IMR-90 (cell line): ENCODE measurements around the gene ERMARD. TPM values are rescaled to one million over a fixed set of nuclear protein-coding genes. Genes with fewer than 3 reads are reported as not detected.

Experiments
- ATAC-seq: fragments of 200-7000 bp; cut with Tn5 transposase; 2 replicates; pipeline ENCODE4 v1.9.1; 2020; ENCODE audit warnings: low read depth, mild to moderate bottlenecking, moderate library complexity
- BruUV-seq: library from RNA; stranded (reverse); fragments of 400-500 nt; replicated peaks from 2 replicates; lab custom pipeline; 2021; lab: Mats Ljungman, UMichigan
- CTCF ChIA-PET: fragments of 300-600 bp; formaldehyde crosslinking; extraction: SDS; loops from one replicate; lab custom pipeline; 2021; ENCODE audit warnings: antibody characterized with exemption; lab: Yijun Ruan, JAX
- POLR2A ChIA-PET: fragments of 300-600 bp; sonication (Branson Sonifier 250); formaldehyde crosslinking; loops from one replicate; lab custom pipeline; 2022; ENCODE audit warnings: antibody characterized with exemption; ENCODE audit not compliant: unreplicated experiment; lab: Charles Lee
- DNase-seq: peaks from one replicate; pipeline ENCODE4 v3.0.0; 2013
- H2AFZ ChIP-seq: replicated peaks from 2 replicates; pipeline ENCODE3; 2013; ENCODE audit warnings: low read length, mild to moderate bottlenecking; ENCODE audit not compliant: poor library complexity
- H2AK5ac ChIP-seq: 2 replicates; pipeline ENCODE4 v1.6.1; 2013; ENCODE audit warnings: low read depth, low read length, inconsistent platforms
- H2AK9ac ChIP-seq: replicated peaks from 2 replicates; pipeline ENCODE3; 2013; ENCODE audit warnings: mild to moderate bottlenecking, low read depth, low read length, moderate library complexity; ENCODE audit not compliant: poor library complexity
- H2BK120ac ChIP-seq: 2 replicates; pipeline ENCODE4 v1.6.1; 2013; ENCODE audit warnings: low read depth, low read length, inconsistent platforms
- H2BK15ac ChIP-seq: 3 replicates; pipeline ENCODE4 v1.6.1; 2013; ENCODE audit warnings: low read depth, low read length, inconsistent platforms
- H2BK20ac ChIP-seq: 2 replicates; pipeline ENCODE4 v1.6.1; 2013; ENCODE audit warnings: low read depth, mild to moderate bottlenecking, inconsistent platforms, low read length, moderate library complexity
- H2BK5ac ChIP-seq: 2 replicates; pipeline ENCODE4 v1.6.1; 2013; ENCODE audit warnings: mild to moderate bottlenecking, low read depth, low read length, inconsistent platforms; ENCODE audit not compliant: poor library complexity, severe bottlenecking
- H3K14ac ChIP-seq: replicated peaks from 2 replicates; pipeline ENCODE4 v1.6.1; 2013; ENCODE audit warnings: low read depth, low read length, inconsistent platforms
- H3K18ac ChIP-seq: 2 replicates; pipeline ENCODE4 v1.6.1; 2013; ENCODE audit warnings: low read depth, low read length, control low read depth
- H3K23ac ChIP-seq: 2 replicates; pipeline ENCODE4 v1.6.1; 2013; ENCODE audit warnings: low read depth, low read length, inconsistent platforms
- H3K27ac ChIP-seq: 2 replicates; pipeline ENCODE4 v1.5.1; 2013; ENCODE audit warnings: mild to moderate bottlenecking, control low read depth, low read length; ENCODE audit not compliant: insufficient read depth
- H3K27me3 ChIP-seq: 2 replicates; pipeline ENCODE4 v1.6.1; 2013; ENCODE audit warnings: low read length; ENCODE audit not compliant: control insufficient read depth, insufficient read depth
- H3K36me3 ChIP-seq: 2 replicates; pipeline ENCODE4 v1.6.1; 2013; ENCODE audit warnings: low read length, mixed read lengths; ENCODE audit not compliant: control insufficient read depth, insufficient read depth
- H3K4ac ChIP-seq: 2 replicates; pipeline ENCODE4 v1.6.1; 2013; ENCODE audit warnings: low read depth, low read length, inconsistent platforms
- H3K4me1 ChIP-seq: 2 replicates; pipeline ENCODE4 v1.6.1; 2013; ENCODE audit warnings: low read length, mixed read lengths; ENCODE audit not compliant: control insufficient read depth, insufficient read depth
- H3K4me2 ChIP-seq: 2 replicates; pipeline ENCODE4 v1.6.1; 2013; ENCODE audit warnings: low read depth, mild to moderate bottlenecking, control low read depth, low read length, moderate library complexity
- H3K4me3 ChIP-seq: 2 replicates; pipeline ENCODE4 v1.5.1; 2013; ENCODE audit warnings: low read depth, mild to moderate bottlenecking, control low read depth, low read length, moderate library complexity; ENCODE audit not compliant: insufficient read depth
- H3K56ac ChIP-seq: 2 replicates; pipeline ENCODE4 v1.6.1; 2013; ENCODE audit warnings: low read length, inconsistent platforms; ENCODE audit not compliant: insufficient read depth; ENCODE audit errors: extremely low read depth
- H3K79me1 ChIP-seq, 2 experiments: 2 replicates each; pipeline ENCODE4 v1.6.1; 2013; ENCODE audit warnings: low read length in 2 of 2, inconsistent platforms in 1 of 2, low read depth in 1 of 2
- H3K9ac ChIP-seq: 2 replicates; pipeline ENCODE4 v1.6.1; 2013; ENCODE audit warnings: low read depth, low read length, control low read depth
- H3K9me1 ChIP-seq: 2 replicates; pipeline ENCODE4 v1.6.1; 2013; ENCODE audit warnings: low read length, inconsistent platforms; ENCODE audit not compliant: insufficient read depth
- H3K9me3 ChIP-seq: 2 replicates; pipeline ENCODE4 v1.6.1; 2013; ENCODE audit warnings: low read length; ENCODE audit not compliant: control insufficient read depth, insufficient read depth
- H4K20me1 ChIP-seq: 2 replicates; pipeline ENCODE4 v1.6.1; 2013; ENCODE audit warnings: low read length, inconsistent platforms; ENCODE audit not compliant: insufficient read depth
- H4K5ac ChIP-seq: 2 replicates; pipeline ENCODE4 v1.6.1; 2013; ENCODE audit warnings: mild to moderate bottlenecking, low read depth, low read length, control low read depth
- H4K8ac ChIP-seq, 2 experiments: 2 replicates each; pipeline ENCODE4 v1.6.1; 2013; ENCODE audit warnings: low read depth in 2 of 2, low read length in 2 of 2, control low read depth in 1 of 2, inconsistent platforms in 1 of 2
- H4K91ac ChIP-seq: 2 replicates; pipeline ENCODE4 v1.6.1; 2013; ENCODE audit warnings: low read depth, low read length, inconsistent platforms; ENCODE audit not compliant: insufficient read depth
- CHD1 ChIP-seq: IDR thresholded peaks from 2 replicates; pipeline ENCODE4 v1.6.1; 2012; ENCODE audit warnings: low read depth, low read length, improper control_type of control experiment
- MAFK ChIP-seq: IDR thresholded peaks from 2 replicates; pipeline ENCODE4 v1.6.1; 2012; ENCODE audit warnings: low read depth, low read length, improper control_type of control experiment
- RCOR1 ChIP-seq: IDR thresholded peaks from 2 replicates; pipeline ENCODE4 v1.6.1; 2012; ENCODE audit warnings: mild to moderate bottlenecking, low read length, improper control_type of control experiment; ENCODE audit not compliant: insufficient replicate concordance
- WGBS, 2 experiments: methylation state at CpG; one replicate each; pipeline versions ENCODE4 v1.1.5 to v1.1.7; 2013; ENCODE audit warnings: missing lambda C conversion rate in 2 of 2; ENCODE audit not compliant: insufficient read length in 1 of 2; ENCODE audit errors: extremely low coverage in 2 of 2; 5-methylcytosine and 5-hydroxymethylcytosine counted together
- dilution Hi-C: fragments of 300-500 bp; cut with HindIII; formaldehyde crosslinking; loops from one replicate; pipeline ENCODE4 v1.14.3; 2018; ENCODE audit warnings: low sequenced_read_pairs; ENCODE audit not compliant: unreplicated experiment
- in situ Hi-C: fragments of 300-500 bp; cut with MboI; formaldehyde crosslinking; loops from 3 replicates; pipeline ENCODE4 v1.14.3; 2019; ENCODE audit warnings: low sequenced_read_pairs, inconsistent platforms, mixed read lengths
- intact Hi-C: fragments of 100-400 bp; cut with micrococcal nuclease; formaldehyde crosslinking; loops from 2 replicates; pipeline ENCODE4 v1.10.0; 2022
- polyA plus RNA-seq, 3 experiments: library from polyadenylated mRNA; depleted of rRNA; stranded (reverse); fragments of >200 nt; gene quantifications; 2 replicates each; pipeline ENCODE4 v1.2.3, GENCODE V29; 2012; ENCODE audit warnings: low replicate concordance in 1 of 3
- total RNA-seq: library from RNA; depleted of rRNA; stranded (reverse); fragments of >200 nt; gene quantifications from 2 replicates; pipeline ENCODE4 v1.2.3, GENCODE V29; 2012

Gene ERMARD
- total and polyA plus RNA-seq, 2 of the 4 experiments (the other 2 are of a cell fraction) = 15.1 to 25.4 TPM

DNA sequence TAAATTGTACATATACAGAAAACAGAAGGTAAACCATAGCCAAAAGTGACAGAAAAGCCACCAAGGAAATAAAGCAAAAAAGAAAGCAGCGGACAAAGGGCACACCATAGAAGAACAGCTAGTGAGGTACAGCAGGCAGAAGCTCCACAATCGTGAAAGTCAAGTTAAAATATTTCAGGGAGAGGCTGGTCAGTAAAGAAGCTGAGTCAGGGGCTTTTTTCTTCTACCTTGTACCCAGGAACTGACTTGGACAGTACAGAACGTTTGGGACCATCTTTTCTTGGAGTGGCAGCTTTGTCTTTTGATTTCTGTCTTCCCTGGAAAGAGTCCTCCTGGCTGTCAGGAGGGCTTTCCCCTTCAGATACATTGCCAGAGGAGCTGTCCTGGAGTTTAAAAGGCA, 41.4 kb upstream of the ERMARD start:
- Histone ChIP-seq H2BK15ac (no peak overlapping the region), H4K5ac (no peak overlapping the region), H3K36me3 (peaks cover 36% of the 10 kb centered on the region), H3K79me1 (peaks cover 8 to 10% of the 10 kb centered on the region in 2 experiments), H3K9ac (no peak overlapping the region), H3K4me3 (no peak overlapping the region), H3K9me3 (no peaks in the 10 kb centered on the region), H4K91ac (no peak overlapping the region), H2BK120ac (no peak overlapping the region), H3K27me3 (no peaks in the 10 kb centered on the region), H2AK9ac (no peak overlapping the region), H2BK20ac (no peak overlapping the region), H2BK5ac (no peak overlapping the region), H4K8ac (no peak overlapping the region), H3K14ac (no peak overlapping the region), H4K20me1 (0 out of 2 replicates have a peak, but pooled peaks cover 3% of the 10 kb centered on the region), H3K9me1 (0 out of 2 replicates have a peak, but pooled peaks cover 3% of the 10 kb centered on the region), H3K4me2 (no peak overlapping the region), H3K56ac (no peak overlapping the region), H3K18ac (no peak overlapping the region), H3K27ac (no peak overlapping the region), H2AK5ac (no peak overlapping the region), H3K4ac (no peak overlapping the region), H3K23ac (no peak overlapping the region), H3K4me1 (no peaks in the 10 kb centered on the region), H2AFZ (no peak overlapping the region)
- ATAC-seq (no peak), DNase-seq (no peak)
- in situ Hi-C loops = loop anchor here (10.0 kb wide), 1 partner anchor 825 kb away; no protein-coding TSS in a partner anchor
- TF ChIP-seq CHD1 (no peak), MAFK (0 out of 2 replicates have a peak, but pooled peaks have one; percentile 5), RCOR1 (no peak)
- no TSS peak for BruUV-seq
- no CpG with 5 or more reads among the region's 3 CpGs for WGBS, 2 experiments
- intact Hi-C loops = no loop called here
- CTCF ChIA-PET = interaction anchor here (0.9 kb wide), 1 partner anchor 10 kb away, joined by 3 read pairs; no protein-coding TSS in a partner anchor
- dilution Hi-C loops = no loop called here
- POLR2A ChIA-PET = no interaction called here
